ENCODE data around the gene PLEKHA1.

GRCh38 chr10:122388287-122388997, 13.9 kb downstream of the PLEKHA1 start:
- TF ChIP-seq, protein P1, sequence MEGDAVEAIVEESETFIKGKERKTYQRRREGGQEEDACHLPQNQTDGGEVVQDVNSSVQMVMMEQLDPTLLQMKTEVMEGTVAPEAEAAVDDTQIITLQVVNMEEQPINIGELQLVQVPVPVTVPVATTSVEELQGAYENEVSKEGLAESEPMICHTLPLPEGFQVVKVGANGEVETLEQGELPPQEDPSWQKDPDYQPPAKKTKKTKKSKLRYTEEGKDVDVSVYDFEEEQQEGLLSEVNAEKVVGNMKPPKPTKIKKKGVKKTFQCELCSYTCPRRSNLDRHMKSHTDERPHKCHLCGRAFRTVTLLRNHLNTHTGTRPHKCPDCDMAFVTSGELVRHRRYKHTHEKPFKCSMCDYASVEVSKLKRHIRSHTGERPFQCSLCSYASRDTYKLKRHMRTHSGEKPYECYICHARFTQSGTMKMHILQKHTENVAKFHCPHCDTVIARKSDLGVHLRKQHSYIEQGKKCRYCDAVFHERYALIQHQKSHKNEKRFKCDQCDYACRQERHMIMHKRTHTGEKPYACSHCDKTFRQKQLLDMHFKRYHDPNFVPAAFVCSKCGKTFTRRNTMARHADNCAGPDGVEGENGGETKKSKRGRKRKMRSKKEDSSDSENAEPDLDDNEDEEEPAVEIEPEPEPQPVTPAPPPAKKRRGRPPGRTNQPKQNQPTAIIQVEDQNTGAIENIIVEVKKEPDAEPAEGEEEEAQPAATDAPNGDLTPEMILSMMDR (conservative IDR thresholded peaks at IDR 0.05; ENCODE audit: low read depth in 2 of 2), result no peak
- no peak for TF ChIP-seq CREB1 (CRISPR knock-in tag; IDR thresholded peaks at IDR 0.05; ENCODE audit: low read depth)
- TF ChIP-seq POLR2AphosphoS5 (IDR thresholded peaks at IDR 0.05; ENCODE audit: low read depth), result no peak
- no peak for TF ChIP-seq EZH2 (IDR thresholded peaks at IDR 0.05; ENCODE audit: low read depth, unreplicated experiment)
- no peak for TF ChIP-seq NANOG (IDR thresholded peaks at IDR 0.05; ENCODE audit: borderline replicate concordance)
- TF ChIP-seq, protein P2, sequence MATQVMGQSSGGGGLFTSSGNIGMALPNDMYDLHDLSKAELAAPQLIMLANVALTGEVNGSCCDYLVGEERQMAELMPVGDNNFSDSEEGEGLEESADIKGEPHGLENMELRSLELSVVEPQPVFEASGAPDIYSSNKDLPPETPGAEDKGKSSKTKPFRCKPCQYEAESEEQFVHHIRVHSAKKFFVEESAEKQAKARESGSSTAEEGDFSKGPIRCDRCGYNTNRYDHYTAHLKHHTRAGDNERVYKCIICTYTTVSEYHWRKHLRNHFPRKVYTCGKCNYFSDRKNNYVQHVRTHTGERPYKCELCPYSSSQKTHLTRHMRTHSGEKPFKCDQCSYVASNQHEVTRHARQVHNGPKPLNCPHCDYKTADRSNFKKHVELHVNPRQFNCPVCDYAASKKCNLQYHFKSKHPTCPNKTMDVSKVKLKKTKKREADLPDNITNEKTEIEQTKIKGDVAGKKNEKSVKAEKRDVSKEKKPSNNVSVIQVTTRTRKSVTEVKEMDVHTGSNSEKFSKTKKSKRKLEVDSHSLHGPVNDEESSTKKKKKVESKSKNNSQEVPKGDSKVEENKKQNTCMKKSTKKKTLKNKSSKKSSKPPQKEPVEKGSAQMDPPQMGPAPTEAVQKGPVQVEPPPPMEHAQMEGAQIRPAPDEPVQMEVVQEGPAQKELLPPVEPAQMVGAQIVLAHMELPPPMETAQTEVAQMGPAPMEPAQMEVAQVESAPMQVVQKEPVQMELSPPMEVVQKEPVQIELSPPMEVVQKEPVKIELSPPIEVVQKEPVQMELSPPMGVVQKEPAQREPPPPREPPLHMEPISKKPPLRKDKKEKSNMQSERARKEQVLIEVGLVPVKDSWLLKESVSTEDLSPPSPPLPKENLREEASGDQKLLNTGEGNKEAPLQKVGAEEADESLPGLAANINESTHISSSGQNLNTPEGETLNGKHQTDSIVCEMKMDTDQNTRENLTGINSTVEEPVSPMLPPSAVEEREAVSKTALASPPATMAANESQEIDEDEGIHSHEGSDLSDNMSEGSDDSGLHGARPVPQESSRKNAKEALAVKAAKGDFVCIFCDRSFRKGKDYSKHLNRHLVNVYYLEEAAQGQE (IDR thresholded peaks at IDR 0.05; ENCODE audit: unreplicated experiment), result no peak
- no peak for TF ChIP-seq ZNF331 (CRISPR knock-in tag; IDR thresholded peaks at IDR 0.05; ENCODE audit: low read depth)
